ENCODE measurements around the gene KRTAP4-1.
"Not testable (repeated sequence)": the region's sequence is repeated elsewhere in the genome, so short reads cannot be mapped to it uniquely, and the experiment has no call there.

The KRTAP4-1 gene

GRCh38 chr17:41184480-41184961 lies at the start of gene KRTAP4-1:
TSS of gene KRTAP4-1 (minus strand) at chr17:41184911. CDS start at chr17:41184854, 57 bp downstream.
- no peak for DNase-seq (ENCODE audit: low read depth in 2 of 2)

GRCh38 chr17:41232399-41233105 lies 47.8 kb upstream of the KRTAP4-1 start, which contains the start of gene KRTAP9-3:
TSS of gene KRTAP9-3 (plus strand) at chr17:41232449. CDS start at chr17:41232502, 53 bp downstream.
- DNase-seq (ENCODE audit: low read depth in 2 of 2), result not testable (repeated sequence)

- no peak for DNase-seq (ENCODE audit: low read depth in 2 of 2)
These were observed 47.0 kb upstream of the KRTAP4-1 start for GRCh38 chr17:41231731-41232130.

GRCh38 chr17:41230094-41230493 lies 45.4 kb upstream of the KRTAP4-1 start:
- DNase-seq (ENCODE audit: low read depth in 2 of 2), result no peak

GRCh38 chr17:41226598-41227095 lies 41.9 kb upstream of the KRTAP4-1 start, which contains the start of gene KRTAP9-2:
TSS of gene KRTAP9-2 (plus strand) at chr17:41226648. CDS start at chr17:41226655, 7 bp downstream.
- not testable (repeated sequence) for DNase-seq (ENCODE audit: low read depth in 2 of 2)

GRCh38 chr17:41226051-41226450 lies 41.3 kb upstream of the KRTAP4-1 start:
- no peak for DNase-seq (ENCODE audit: low read depth in 2 of 2)

GRCh38 chr17:41223821-41224220 lies 39.1 kb upstream of the KRTAP4-1 start:
- DNase-seq (ENCODE audit: low read depth in 2 of 2), result no peak

GRCh38 chr17:41215681-41216080 lies 31.0 kb upstream of the KRTAP4-1 start:
- DNase-seq (ENCODE audit: low read depth in 2 of 2), result no peak

GRCh38 chr17:41212524-41213169 lies 27.9 kb upstream of the KRTAP4-1 start:
- no peak for DNase-seq (ENCODE audit: low read depth in 2 of 2)

GRCh38 chr17:41211845-41212466 lies 27.2 kb upstream of the KRTAP4-1 start:
- no peak for DNase-seq (ENCODE audit: low read depth in 2 of 2)

GRCh38 chr17:41199421-41200078 lies 14.8 kb upstream of the KRTAP4-1 start:
- no peak for DNase-seq (ENCODE audit: low read depth in 2 of 2)

- DNase-seq (ENCODE audit: low read depth in 2 of 2), result no peak
These were observed 11.4 kb upstream of the KRTAP4-1 start for GRCh38 chr17:41196068-41196467.

GRCh38 chr17:41190328-41190727 lies 5.6 kb upstream of the KRTAP4-1 start:
- no peak for DNase-seq (ENCODE audit: low read depth in 2 of 2)

GRCh38 chr17:41189837-41190318 lies 5.2 kb upstream of the KRTAP4-1 start, which contains the start of gene KRTAP9-1:
TSS of gene KRTAP9-1 (plus strand) at chr17:41189887. CDS start at chr17:41189887, 0 bp downstream.
- not testable (repeated sequence) for DNase-seq (ENCODE audit: low read depth in 2 of 2)

GRCh38 chr17:41186872-41187271 lies 2.2 kb upstream of the KRTAP4-1 start:
- no peak for DNase-seq (ENCODE audit: low read depth in 2 of 2)

GRCh38 chr17:41185001-41185400 lies 290 bp upstream of the KRTAP4-1 start:
- DNase-seq (ENCODE audit: low read depth in 2 of 2), result no peak

- no peak for DNase-seq (ENCODE audit: low read depth in 2 of 2)
These were observed 5.7 kb downstream of the KRTAP4-1 start for GRCh38 chr17:41178843-41179616.

- no peak for DNase-seq (ENCODE audit: low read depth in 2 of 2)
These were observed 6.4 kb downstream of the KRTAP4-1 start for GRCh38 chr17:41178341-41178740.

GRCh38 chr17:41177727-41178271 lies 6.9 kb downstream of the KRTAP4-1 start, which contains the start of gene KRTAP4-2:
TSS of gene KRTAP4-2 (minus strand) at chr17:41178221. CDS start at chr17:41178164, 57 bp downstream.
- no peak for DNase-seq (ENCODE audit: low read depth in 2 of 2)

GRCh38 chr17:41176744-41177387 lies 7.8 kb downstream of the KRTAP4-1 start:
- DNase-seq (ENCODE audit: low read depth in 2 of 2), result no peak
